K562 (cell line): ENCODE data around the gene NUAK2. TPM values are rescaled to one million over a fixed set of nuclear protein-coding genes. Genes with fewer than 3 reads are reported as not detected.

Source experiments
- ATAC-seq: fragments of 200-7000 bp; cut with Tn5 transposase; 3 replicates; pipeline ENCODE4 v1.9.1; 2020; ENCODE audit warnings: moderate library complexity
- BruUV-seq: library from RNA; stranded (reverse); fragments of 400-500 nt; replicated peaks from 2 replicates; lab custom pipeline; 2021; lab: Mats Ljungman, UMichigan
- CTCF ChIA-PET: fragments of 300-600 bp; formaldehyde crosslinking; extraction: SDS; loops from one replicate; lab custom pipeline; 2021; ENCODE audit warnings: low intra/inter-chr PET ratio; lab: Yijun Ruan, JAX
- POLR2A ChIA-PET: fragments of 300-600, 350-650 bp; sonication (Branson Sonifier 250); formaldehyde crosslinking; extraction: SDS; loops from one replicate; lab custom pipeline; 2021; ENCODE audit warnings: antibody characterized with exemption, inconsistent platforms; lab: Yijun Ruan, JAX
- DNase-seq, 4 experiments: peaks; one replicate each; pipeline versions ENCODE4 v3.0.0 to v3.0.0-alpha.2; 2011 to 2018; ENCODE audit warnings: low spot score in 3 of 4, mixed read lengths in 3 of 4; ENCODE audit errors: extremely low read depth in 1 of 4
- FAIRE-seq: peaks from 2 replicates; lab custom pipeline; 2011; peaks lifted over from hg19 to GRCh38; lab: Jason Lieb, UNC
- H2AFZ ChIP-seq: 2 replicates; pipeline ENCODE4 v1.6.0; 2011; ENCODE audit warnings: low read depth, low read length, control low read depth, inconsistent platforms
- H3K27ac ChIP-seq: fragments of 200-600 bp; 3 replicates; pipeline ENCODE4 v1.8.0; 2011; ENCODE audit warnings: low read depth, mild to moderate bottlenecking, control low read depth, inconsistent platforms, low read length, moderate library complexity, mixed read lengths; ENCODE audit errors: extremely low read depth
- H3K27me3 ChIP-seq, 2 experiments: fragments of 300-600 bp in 1 of 2; 2 replicates in 1 of 2; 3 replicates in 1 of 2; pipeline versions ENCODE4 v1.6.0 to v1.8.0; 2011; ENCODE audit warnings: inconsistent platforms in 2 of 2, low read length in 2 of 2, mild to moderate bottlenecking in 1 of 2, mixed read lengths in 1 of 2, moderate library complexity in 1 of 2; ENCODE audit not compliant: control insufficient read depth in 2 of 2, insufficient read depth in 2 of 2
- H3K36me3 ChIP-seq: fragments of 300-600 bp; 3 replicates; pipeline ENCODE4 v1.8.0; 2011; ENCODE audit warnings: mild to moderate bottlenecking, low read length, inconsistent platforms; ENCODE audit not compliant: control insufficient read depth, insufficient read depth
- H3K4me1 ChIP-seq, 2 experiments: fragments of 200-600 bp in 1 of 2; replicated peaks in 1 of 2; 2 replicates in 1 of 2; 3 replicates in 1 of 2; pipeline versions ENCODE4 v1.5.1 to v1.8.0; 2011; ENCODE audit warnings: inconsistent platforms in 2 of 2, low read length in 2 of 2, mild to moderate bottlenecking in 1 of 2, mixed read lengths in 1 of 2, moderate library complexity in 1 of 2; ENCODE audit not compliant: control insufficient read depth in 2 of 2, insufficient read depth in 2 of 2
- H3K4me2 ChIP-seq: 2 replicates; pipeline ENCODE4 v1.6.1; 2011; ENCODE audit warnings: low read length, control low read depth, inconsistent platforms, mixed read lengths; ENCODE audit not compliant: insufficient read depth
- H3K4me3 ChIP-seq: fragments of 200-600 bp; sonication (generic), shearing (Covaris generic); 2 replicates; pipeline ENCODE4 v1.5.1; 2016; ENCODE audit warnings: control low read depth, inconsistent platforms
- H3K79me2 ChIP-seq: fragments of 200-600 bp; 3 replicates; pipeline ENCODE4 v1.8.0; 2011; ENCODE audit warnings: low read length, inconsistent platforms; ENCODE audit not compliant: control insufficient read depth, insufficient read depth
- H3K9ac ChIP-seq, 2 experiments: 2 replicates each; pipeline versions ENCODE4 v1.6.0 to v1.6.1; 2011; ENCODE audit warnings: low read depth in 2 of 2, low read length in 2 of 2, control low read depth in 1 of 2, inconsistent platforms in 1 of 2, mild to moderate bottlenecking in 1 of 2, mixed read lengths in 1 of 2; ENCODE audit not compliant: insufficient read depth in 1 of 2
- H3K9me1 ChIP-seq: one replicate; pipeline ENCODE4 v1.6.0; 2011; ENCODE audit warnings: inconsistent platforms, mild to moderate bottlenecking, low read length, moderate library complexity; ENCODE audit not compliant: control insufficient read depth, insufficient read depth
- H3K9me3 ChIP-seq: replicated peaks from 2 replicates; pipeline ENCODE4 v1.5.1; 2011; ENCODE audit warnings: low read depth, low read length, inconsistent platforms; ENCODE audit not compliant: control insufficient read depth, insufficient read depth
- H4K20me1 ChIP-seq: replicated peaks from 2 replicates; pipeline ENCODE4 v1.6.1; 2011; ENCODE audit warnings: low read length, inconsistent platforms, mixed read lengths; ENCODE audit not compliant: control insufficient read depth, insufficient read depth
- ETS2 ChIP-seq: IDR thresholded peaks from 2 replicates; pipeline ENCODE4 v1.6.1; 2016; ENCODE audit warnings: borderline replicate concordance, missing genetic modification characterization, mild to moderate bottlenecking, moderate library complexity, missing compliant biosample characterization; ENCODE audit not compliant: poor library complexity, severe bottlenecking
- MAFF ChIP-seq: IDR thresholded peaks from 2 replicates; pipeline ENCODE4 v1.6.1; 2012; ENCODE audit warnings: low read length, improper control_type of control experiment
- NUFIP1 ChIP-seq: fragments of 450-650 bp; IDR thresholded peaks from 2 replicates; pipeline ENCODE4 v1.6.1; 2018; ENCODE audit not compliant: partially characterized antibody
- RAD21 ChIP-seq, 2 experiments: fragments of 250-450 bp in 1 of 2; fragments of 450-650 bp in 1 of 2; sonication (Bioruptor Pico) in 1 of 2; formaldehyde crosslinking in 1 of 2; IDR thresholded peaks in 1 of 2; conservative IDR thresholded peaks in 1 of 2; 2 replicates each; pipeline versions ENCODE4 v1.4.0 to v1.8.0; 2020 to 2022; ENCODE audit warnings: mild to moderate bottlenecking in 2 of 2, moderate library complexity in 1 of 2
- SRSF7 ChIP-seq: fragments of 200-400 bp; formaldehyde crosslinking; optimal IDR thresholded peaks from 2 replicates; pipeline ENCODE3; 2017; ENCODE audit warnings: mild to moderate bottlenecking, low read depth, low read length
- WGBS: fragments of 100-300 bp; shearing (Covaris generic); methylation state at CpG from one replicate; pipeline ENCODE4 v1.1.6; 2016; ENCODE audit warnings: low coverage, mixed read lengths; ENCODE audit not compliant: insufficient coverage; ENCODE audit errors: missing lambda C conversion rate; 5-methylcytosine and 5-hydroxymethylcytosine counted together
- in situ Hi-C: fragments of 300-500 bp; cut with MboI; formaldehyde crosslinking; loops from 4 replicates; pipeline ENCODE4 v1.15.0; 2018; ENCODE audit warnings: inconsistent platforms, mixed read lengths
- intact Hi-C: fragments of 100-400 bp; cut with micrococcal nuclease; formaldehyde crosslinking; loops from 2 replicates; pipeline ENCODE4 v1.14.2; 2022
- polyA plus RNA-seq, 8 experiments: library from polyadenylated mRNA; depleted of rRNA in 4 of 8; stranded (reverse) in 5 of 8; unstranded in 3 of 8; fragments of >200 nt; fragmentation: Nextera tagmentation in 2 of 8; fragmentation: Illumina TruSeq in 1 of 8; extraction: Ambion mirVana in 2 of 8; extraction: Trizol in 1 of 8; gene quantifications; 2 replicates each; pipeline versions ENCODE4 v1.2.1 to v1.2.3, GENCODE V29; 2011 to 2014; ENCODE audit warnings: inconsistent platforms in 1 of 8, missing spikeins in 1 of 8
- total RNA-seq, 7 experiments: library from RNA; depleted of rRNA in 6 of 7; stranded (reverse); fragments of >200 nt in 6 of 7; fragmentation: Illumina TruSeq in 2 of 7; extraction: Trizol in 2 of 7; gene quantifications; 2 replicates each; pipeline versions ENCODE4 v1.2.1 to v1.2.3, GENCODE V29; 2011 to 2021; ENCODE audit warnings: low replicate concordance in 1 of 7
- TF ChIP-seq, protein P1 (sequence below): fragments of 250-450 bp; sonication (Bioruptor Pico); IDR thresholded peaks from 2 replicates; pipeline ENCODE4 v1.6.1; 2021; ENCODE audit warnings: mild to moderate bottlenecking

Gene NUAK2
- total and polyA plus RNA-seq, 9 of the 15 experiments (the other 6 are each of a cell fraction or from before 2014, with no cell fraction given) = 0.04 to 0.44 (median 0.14) TPM

- intact Hi-C loops (no loop called here), in situ Hi-C loops (no loop called here)
- Histone ChIP-seq H4K20me1 (peaks cover 5% of the 10 kb centered on the region; the same call in 1 of the 2 replicates), H3K27me3 (peaks cover 15 to 70% of the 10 kb centered on the region in 2 experiments; a peak in 4 of 5 replicates), H3K9me3 (no peaks in the 10 kb centered on the region), H3K9ac (no peak overlapping the region), H3K27ac (no peak overlapping the region), H3K4me1 (peaks cover 10 to 15% of the 10 kb centered on the region in 2 experiments; a peak in 3 of 5 replicates), H3K4me2 (no peak overlapping the region), H3K36me3 (no peaks in the 10 kb centered on the region), H3K79me2 (no peaks in the 10 kb centered on the region), H2AFZ (no peak overlapping the region), H3K9me1 (no peaks in the 10 kb centered on the region), H3K4me3 (no peak overlapping the region)
- BruUV-seq = no TSS peak
- no peak for DNase-seq
- no peak for ATAC-seq
- CTCF ChIA-PET = no interaction called here
- POLR2A ChIA-PET = interaction anchor here (0.6 to 1.1 kb wide), 2 partner anchors 11 to 249 kb away, joined by 3 to 4 read pairs; no protein-coding TSS in a partner anchor
- TF ChIP-seq, protein P1, sequence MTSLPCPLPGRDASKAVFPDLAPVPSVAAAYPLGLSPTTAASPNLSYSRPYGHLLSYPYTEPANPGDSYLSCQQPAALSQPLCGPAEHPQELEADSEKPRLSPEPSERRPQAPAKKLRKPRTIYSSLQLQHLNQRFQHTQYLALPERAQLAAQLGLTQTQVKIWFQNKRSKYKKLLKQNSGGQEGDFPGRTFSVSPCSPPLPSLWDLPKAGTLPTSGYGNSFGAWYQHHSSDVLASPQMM (CRISPR knock-in tag) = no peak
- TF ChIP-seq NUFIP1 (no peak), RAD21 (CRISPR knock-in tag; conservative IDR thresholded peaks at IDR 0.05 in 1 of 2, IDR thresholded peaks at IDR 0.05 in 1 of 2) (no peak), SRSF7 (no peak), ETS2 (tag) (no peak), MAFF (no peak)
- WGBS = 17% methylated on average over 1 of the region's 1 CpG
- no peak for FAIRE-seq
Measured at GRCh38 chr1:205304695-205305070, 16.9 kb downstream of the NUAK2 start.
